H1 (cell line): ENCODE data around the gene GPR156. TPM values are rescaled to one million over a fixed set of nuclear protein-coding genes. Genes with fewer than 3 reads are reported as not detected.

ENCODE experiments used
- CTCF ChIA-PET: fragments of 300-600 bp; sonication (Branson Sonifier 250); formaldehyde crosslinking; loops from one replicate; lab custom pipeline; 2021; ENCODE audit not compliant: partially characterized antibody; lab: Charles Lee
- POLR2A ChIA-PET: fragments of 300-600 bp; sonication (Branson Sonifier 250); formaldehyde crosslinking; loops from one replicate; lab custom pipeline; 2021; ENCODE audit warnings: inconsistent platforms; ENCODE audit not compliant: partially characterized antibody; lab: Charles Lee
- DNase-seq, 2 experiments: peaks; one replicate each; pipeline versions ENCODE4 v3.0.0 to v3.0.0-alpha.2; 2010 to 2022; ENCODE audit warnings: low spot score in 2 of 2, low read depth in 1 of 2, mixed read lengths in 1 of 2
- FAIRE-seq: peaks from 2 replicates; lab custom pipeline; 2011; peaks lifted over from hg19 to GRCh38; lab: Jason Lieb, UNC
- H2AFZ ChIP-seq: 2 replicates; pipeline ENCODE4 v1.8.1; 2012; ENCODE audit warnings: low read length, inconsistent platforms
- H2AK5ac ChIP-seq: 2 replicates; pipeline ENCODE4 v1.6.1; 2013; ENCODE audit warnings: low read depth, low read length
- H2BK120ac ChIP-seq: replicated peaks from 2 replicates; pipeline ENCODE3; 2013; ENCODE audit warnings: low read depth, low read length, inconsistent platforms
- H2BK12ac ChIP-seq: 2 replicates; pipeline ENCODE4 v1.6.1; 2013; ENCODE audit warnings: low read depth, low read length
- H2BK15ac ChIP-seq: 2 replicates; pipeline ENCODE4 v1.6.1; 2013; ENCODE audit warnings: low read length
- H2BK20ac ChIP-seq: 2 replicates; pipeline ENCODE4 v1.6.1; 2013; ENCODE audit warnings: low read length
- H2BK5ac ChIP-seq: 2 replicates; pipeline ENCODE4 v1.6.1; 2013; ENCODE audit warnings: low read depth, low read length
- H3K14ac ChIP-seq: 2 replicates; pipeline ENCODE4 v1.6.1; 2013; ENCODE audit warnings: inconsistent platforms; ENCODE audit not compliant: insufficient read length
- H3K18ac ChIP-seq: 2 replicates; pipeline ENCODE4 v1.6.1; 2013; ENCODE audit warnings: low read length; ENCODE audit errors: extremely low read depth
- H3K23ac ChIP-seq: 2 replicates; pipeline ENCODE4 v1.6.1; 2013; ENCODE audit warnings: inconsistent platforms; ENCODE audit not compliant: insufficient read length
- H3K23me2 ChIP-seq: 2 replicates; pipeline ENCODE4 v1.6.1; 2013; ENCODE audit warnings: low read depth, low read length
- H3K27ac ChIP-seq: 2 replicates; pipeline ENCODE4 v1.6.1; 2011; ENCODE audit warnings: low read depth, low read length, inconsistent platforms
- H3K27me3 ChIP-seq, 4 experiments: replicated peaks in 1 of 4; 1 replicate in 1 of 4; 2 replicates in 3 of 4; pipeline versions ENCODE4 v1.6.1 to v1.8.1; 2011 to 2013; ENCODE audit warnings: low read length in 3 of 4, mild to moderate bottlenecking in 3 of 4, inconsistent platforms in 2 of 4, mixed read lengths in 2 of 4, moderate library complexity in 1 of 4; ENCODE audit not compliant: control insufficient read depth in 3 of 4, insufficient read depth in 3 of 4; ENCODE audit errors: extremely low read depth in 1 of 4
- H3K36me3 ChIP-seq, 4 experiments: 2 replicates each; pipeline versions ENCODE4 v1.6.1 to v1.8.1; 2011 to 2013; ENCODE audit warnings: mild to moderate bottlenecking in 4 of 4, low read length in 3 of 4, moderate library complexity in 2 of 4, control low read depth in 1 of 4, inconsistent platforms in 1 of 4; ENCODE audit not compliant: insufficient read depth in 4 of 4, control insufficient read depth in 2 of 4
- H3K4ac ChIP-seq: replicated peaks from 2 replicates; pipeline ENCODE3; 2013; ENCODE audit warnings: low read length, low read depth, mixed read lengths, inconsistent platforms; ENCODE audit not compliant: insufficient read length
- H3K4me1 ChIP-seq, 4 experiments: replicated peaks in 1 of 4; 1 replicate in 1 of 4; 2 replicates in 3 of 4; pipeline versions ENCODE4 v1.6.1 to v1.8.1; 2011 to 2013; ENCODE audit warnings: low read length in 3 of 4, inconsistent platforms in 2 of 4, mixed read lengths in 1 of 4; ENCODE audit not compliant: insufficient read depth in 4 of 4, control insufficient read depth in 3 of 4
- H3K4me2 ChIP-seq, 2 experiments: 2 replicates each; pipeline versions ENCODE4 v1.6.1 to v1.8.1; 2011 to 2013; ENCODE audit warnings: low read depth in 2 of 2, low read length in 2 of 2, control low read depth in 1 of 2, inconsistent platforms in 1 of 2, mild to moderate bottlenecking in 1 of 2; ENCODE audit not compliant: insufficient read depth in 1 of 2
- H3K4me3 ChIP-seq, 4 experiments: fragments of 200-600, 300-600 bp in 1 of 4; sonication (generic), shearing (Covaris generic), sonication (Bioruptor Twin) in 1 of 4; 2 replicates each; pipeline versions ENCODE4 v1.5.1 to v1.8.1; 2011 to 2016; ENCODE audit warnings: low read length in 4 of 4, low read depth in 3 of 4, control low read depth in 2 of 4, inconsistent platforms in 2 of 4, mild to moderate bottlenecking in 2 of 4, mixed read lengths in 1 of 4, moderate library complexity in 1 of 4; ENCODE audit not compliant: insufficient read depth in 2 of 4; ENCODE audit errors: extremely low read depth in 1 of 4
- H3K56ac ChIP-seq: replicated peaks from 2 replicates; pipeline ENCODE3; 2013; ENCODE audit warnings: low read depth, mild to moderate bottlenecking, mixed read lengths, low read length, inconsistent platforms; ENCODE audit not compliant: insufficient read length
- H3K79me1 ChIP-seq: 2 replicates; pipeline ENCODE4 v1.6.1; 2013; ENCODE audit warnings: low read depth, low read length, control low read depth
- H3K79me2 ChIP-seq, 2 experiments: 2 replicates each; pipeline versions ENCODE4 v1.6.1 to v1.8.1; 2012 to 2013; ENCODE audit warnings: low read length in 2 of 2, mild to moderate bottlenecking in 2 of 2, inconsistent platforms in 1 of 2; ENCODE audit not compliant: insufficient read depth in 2 of 2, control insufficient read depth in 1 of 2
- H3K9ac ChIP-seq, 4 experiments: replicated peaks in 1 of 4; 1 replicate in 1 of 4; 2 replicates in 3 of 4; pipeline versions ENCODE4 v1.6.1 to v1.8.1; 2011 to 2013; ENCODE audit warnings: low read depth in 3 of 4, low read length in 3 of 4, control low read depth in 2 of 4, mild to moderate bottlenecking in 2 of 4, moderate library complexity in 2 of 4, inconsistent platforms in 1 of 4; ENCODE audit errors: extremely low read depth in 1 of 4
- H3K9me3 ChIP-seq, 2 experiments: 2 replicates each; pipeline versions ENCODE4 v1.6.1 to v1.8.1; 2012 to 2013; ENCODE audit warnings: mild to moderate bottlenecking in 2 of 2, moderate library complexity in 2 of 2, control low read depth in 1 of 2, inconsistent platforms in 1 of 2, low read depth in 1 of 2, low read length in 1 of 2, mixed read lengths in 1 of 2; ENCODE audit not compliant: insufficient read depth in 2 of 2
- H4K20me1 ChIP-seq, 2 experiments: replicated peaks in 1 of 2; 2 replicates each; pipeline versions ENCODE3 to v1.8.1; 2011 to 2013; ENCODE audit warnings: inconsistent platforms in 2 of 2, low read length in 2 of 2, mild to moderate bottlenecking in 1 of 2; ENCODE audit not compliant: insufficient read depth in 2 of 2, control insufficient read depth in 1 of 2
- H4K5ac ChIP-seq: 2 replicates; pipeline ENCODE4 v1.6.1; 2013; ENCODE audit warnings: low read length, low read depth, mixed read lengths, inconsistent platforms; ENCODE audit not compliant: insufficient read length
- H4K8ac ChIP-seq: 2 replicates; pipeline ENCODE4 v1.8.0; 2013; ENCODE audit warnings: mild to moderate bottlenecking, moderate library complexity, low read length, inconsistent platforms; ENCODE audit not compliant: insufficient read depth; ENCODE audit errors: extremely low read depth
- H4K91ac ChIP-seq: replicated peaks from 2 replicates; pipeline ENCODE3; 2013; ENCODE audit warnings: low read length, mixed read lengths, inconsistent platforms; ENCODE audit not compliant: insufficient read length
- CREB1 ChIP-seq: IDR thresholded peaks from 2 replicates; pipeline ENCODE4 v1.6.1; 2012; ENCODE audit warnings: inconsistent platforms
- EP300 ChIP-seq, 2 experiments: IDR thresholded peaks; 1 replicate in 1 of 2; 2 replicates in 1 of 2; pipeline ENCODE4 v1.6.1; 2011 to 2012; ENCODE audit warnings: low read depth in 2 of 2, low read length in 2 of 2, mild to moderate bottlenecking in 2 of 2, borderline replicate concordance in 1 of 2, inconsistent platforms in 1 of 2, moderate library complexity in 1 of 2
- JUND ChIP-seq: IDR thresholded peaks from 2 replicates; pipeline ENCODE4 v1.6.1; 2011; ENCODE audit warnings: mild to moderate bottlenecking, improper control_type of control experiment, low read length
- NANOG ChIP-seq: IDR thresholded peaks from 2 replicates; pipeline ENCODE4 v1.6.1; 2011; ENCODE audit warnings: low read length, low read depth, mild to moderate bottlenecking, inconsistent platforms; ENCODE audit not compliant: insufficient read depth, poor library complexity, severe bottlenecking
- PHF8 ChIP-seq: fragments of 200-600 bp; sonication (generic); conservative IDR thresholded peaks from 2 replicates; pipeline ENCODE4 v1.7.1; 2012; ENCODE audit warnings: low read depth, mild to moderate bottlenecking, inconsistent platforms, low read length, moderate library complexity
- RXRA ChIP-seq: IDR thresholded peaks from 2 replicates; pipeline ENCODE4 v1.6.1; 2011; ENCODE audit warnings: low read depth, mild to moderate bottlenecking, low read length, moderate library complexity; ENCODE audit not compliant: insufficient read depth
- TBP ChIP-seq: IDR thresholded peaks from 2 replicates; pipeline ENCODE4 v1.6.1; 2011; ENCODE audit warnings: low read depth, low read length, improper control_type of control experiment
- WGBS, 2 experiments: shearing (Covaris generic) in 1 of 2; methylation state at CpG; one replicate each; pipeline versions ENCODE4 v1.1.6 to v1.1.7; 2013 to 2015; ENCODE audit warnings: low lambda C conversion rate in 2 of 2, mixed read lengths in 2 of 2, inconsistent platforms in 1 of 2, low coverage in 1 of 2, missing lambda C conversion rate in 1 of 2; ENCODE audit not compliant: insufficient replicate concordance in 2 of 2, insufficient coverage in 1 of 2, insufficient read length in 1 of 2; ENCODE audit errors: extremely low coverage in 1 of 2, missing lambda C conversion rate in 1 of 2; 5-methylcytosine and 5-hydroxymethylcytosine counted together
- polyA plus RNA-seq, 7 experiments: library from polyadenylated mRNA; depleted of rRNA in 3 of 7; stranded (reverse) in 5 of 7; unstranded in 2 of 7; fragments of >200 nt in 5 of 7; fragments of 200-250 nt in 2 of 7; gene quantifications; 1 replicate in 5 of 7; 2 replicates in 1 of 7; 4 replicates in 1 of 7; pipeline versions ENCODE4 v1.2.1 to v1.2.3, GENCODE V29; 2011 to 2013; ENCODE audit warnings: missing spikeins in 2 of 7, mixed read lengths in 2 of 7
- total RNA-seq: library from RNA; stranded (reverse); fragmentation: NEBNext Ultra II Directional; extraction: Animal tissue kit (Norgen Biotek cat#: 25700); gene quantifications from 2 replicates; pipeline ENCODE4 v1.2.1, GENCODE V29; 2021
- TF ChIP-seq, protein P1 (sequence below): IDR thresholded peaks from 2 replicates; pipeline ENCODE4 v1.6.1; 2012; ENCODE audit warnings: low read length, inconsistent platforms

GPR156 gene
- total and polyA plus RNA-seq, 2 of the 8 experiments (the other 6 are each of a cell fraction or from before 2014, with no cell fraction given), result 1.6 to 1.8 TPM

DNA sequence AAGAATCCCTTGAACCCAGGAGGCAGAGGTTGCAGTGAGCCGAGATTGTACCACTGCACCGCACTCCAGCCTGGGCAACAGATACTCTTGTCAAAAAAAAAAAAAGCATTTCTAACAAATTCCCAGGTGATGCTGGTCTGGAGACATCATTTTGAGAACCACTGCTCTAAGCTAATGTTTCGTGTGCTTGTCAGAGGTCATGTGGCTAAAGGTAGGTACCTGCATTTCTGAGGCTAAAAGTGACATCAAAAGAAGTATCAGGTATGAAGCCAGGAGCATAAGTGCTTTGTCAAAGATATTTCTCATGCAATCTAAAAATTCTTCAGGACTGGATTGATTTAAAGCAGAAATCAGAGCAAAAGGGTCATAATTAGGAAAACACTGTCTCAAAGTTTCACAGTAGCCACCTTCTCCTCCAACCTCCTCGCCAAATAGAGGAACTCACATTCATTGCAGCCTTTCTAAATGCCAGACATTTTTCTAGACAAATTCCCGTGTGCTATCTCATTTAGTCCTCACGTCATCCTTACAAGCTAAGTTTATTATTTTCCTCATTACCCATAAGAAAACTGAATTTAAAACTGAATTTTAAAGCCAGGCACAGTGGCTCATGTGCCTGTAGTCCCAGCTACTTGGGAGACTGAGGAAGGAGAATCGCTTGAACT lies 165.0 kb downstream of the GPR156 start:
- DNase-seq (no peak), FAIRE-seq (no peak)
- H3K9me3 ChIP-seq, result 0 out of 4 replicates have a peak, but pooled peaks cover 0 to 2% of the 10 kb centered on the region in 2 experiments
- no peak overlapping the region for H2BK120ac ChIP-seq
- TF ChIP-seq NANOG (no peak), JUND (no peak), EP300 (IDR thresholded peaks at IDR 0.05; ENCODE audit: borderline replicate concordance in 1 of 2, low read depth in 2 of 2, low read length in 2 of 2) (no peak), RXRA (no peak), TBP (no peak), CREB1 (no peak), PHF8 (no peak)
- TF ChIP-seq, protein P1, sequence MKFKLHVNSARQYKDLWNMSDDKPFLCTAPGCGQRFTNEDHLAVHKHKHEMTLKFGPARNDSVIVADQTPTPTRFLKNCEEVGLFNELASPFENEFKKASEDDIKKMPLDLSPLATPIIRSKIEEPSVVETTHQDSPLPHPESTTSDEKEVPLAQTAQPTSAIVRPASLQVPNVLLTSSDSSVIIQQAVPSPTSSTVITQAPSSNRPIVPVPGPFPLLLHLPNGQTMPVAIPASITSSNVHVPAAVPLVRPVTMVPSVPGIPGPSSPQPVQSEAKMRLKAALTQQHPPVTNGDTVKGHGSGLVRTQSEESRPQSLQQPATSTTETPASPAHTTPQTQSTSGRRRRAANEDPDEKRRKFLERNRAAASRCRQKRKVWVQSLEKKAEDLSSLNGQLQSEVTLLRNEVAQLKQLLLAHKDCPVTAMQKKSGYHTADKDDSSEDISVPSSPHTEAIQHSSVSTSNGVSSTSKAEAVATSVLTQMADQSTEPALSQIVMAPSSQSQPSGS, result no peak
- H3K4me3 ChIP-seq, result no peak overlapping the region
- no peak overlapping the region for H3K14ac ChIP-seq
- H3K79me1 ChIP-seq, result no peaks in the 10 kb centered on the region
- H3K4me1 ChIP-seq, result no peaks in the 10 kb centered on the region
- POLR2A ChIA-PET, result interaction anchor here (0.7 to 2.2 kb wide), 2 partner anchors 21 to 25 kb away, joined by 4 to 5 read pairs; no protein-coding TSS in a partner anchor
- no peaks in the 10 kb centered on the region for H4K20me1 ChIP-seq
- H3K9ac ChIP-seq, result no peak overlapping the region
- no peaks in the 10 kb centered on the region for H3K27me3 ChIP-seq
- no peak overlapping the region for H2BK12ac ChIP-seq
- H2BK20ac ChIP-seq, result no peak overlapping the region
- no peak overlapping the region for H3K23ac ChIP-seq
- no peak overlapping the region for H2BK15ac ChIP-seq
- no peak overlapping the region for H4K8ac ChIP-seq
- no peak overlapping the region for H2BK5ac ChIP-seq
- H3K56ac ChIP-seq, result no peak overlapping the region
- H3K23me2 ChIP-seq, result no peaks in the 10 kb centered on the region
- CTCF ChIA-PET, result interaction anchor here (0.6 to 1.2 kb wide), 2 partner anchors 289 to 356 kb away, joined by 3 read pairs; no protein-coding TSS in a partner anchor
- no peak overlapping the region for H3K4me2 ChIP-seq
- H3K27ac ChIP-seq, result no peak overlapping the region
- H4K5ac ChIP-seq, result no peak overlapping the region
- H2AK5ac ChIP-seq, result no peak overlapping the region
- no peaks in the 10 kb centered on the region for H3K79me2 ChIP-seq
- H3K18ac ChIP-seq, result no peak overlapping the region
- no peak overlapping the region for H4K91ac ChIP-seq
- H3K36me3 ChIP-seq, result no peaks in the 10 kb centered on the region
- no peak overlapping the region for H2AFZ ChIP-seq
- H3K4ac ChIP-seq, result no peak overlapping the region
- WGBS, 2 experiments, result 91% methylated on average over 7 of the region's 7 CpGs; no CpG with 5 or more reads in 1 of the 2 experiments
